SK-N-SH (cell line): ENCODE results near the gene ARHGEF7. TPM values are rescaled to one million over a fixed set of nuclear protein-coding genes. Genes with fewer than 3 reads are reported as not detected.
A peak's percentile ranks its signal among the peaks of the same experiment; 100 is the strongest.

Experiments used
- CTCF ChIA-PET: fragments of 300-600, 350-600 bp; formaldehyde crosslinking; extraction: SDS; loops from one replicate; lab custom pipeline; 2021; lab: Yijun Ruan, JAX
- POLR2A ChIA-PET: fragments of 350-600 bp; sonication (Branson Sonifier 250); formaldehyde crosslinking; extraction: SDS; loops from one replicate; lab custom pipeline; 2020; ENCODE audit warnings: antibody characterized with exemption, inconsistent platforms; lab: Yijun Ruan, JAX
- DNase-seq: peaks from one replicate; pipeline ENCODE4 v3.0.0; 2012
- H2AFZ ChIP-seq: fragments of 200-600 bp; sonication (generic); 2 replicates; pipeline ENCODE4 v1.8.1; 2016; ENCODE audit warnings: antibody characterized with exemption, mild to moderate bottlenecking, low read depth
- H3F3A ChIP-seq: fragments of 200-600 bp; sonication (generic); replicated peaks from 2 replicates; pipeline ENCODE3; 2016; ENCODE audit warnings: antibody characterized with exemption, mild to moderate bottlenecking; ENCODE audit not compliant: insufficient read depth
- H3K27ac ChIP-seq, 2 experiments: fragments of 200-500 bp in 1 of 2; fragments of 200-600 bp in 1 of 2; sonication (Bioruptor generic) in 1 of 2; sonication (generic), shearing (Covaris generic) in 1 of 2; 2 replicates each; pipeline versions ENCODE4 v1.5.1 to v1.6.1; 2014 to 2016; ENCODE audit warnings: low read depth in 2 of 2, inconsistent platforms in 1 of 2, low read length in 1 of 2, mild to moderate bottlenecking in 1 of 2, mixed read lengths in 1 of 2
- H3K27me3 ChIP-seq: fragments of 200-600 bp; sonication (generic), shearing (Covaris generic); 2 replicates; pipeline ENCODE4 v1.6.1; 2016; ENCODE audit warnings: mixed run types; ENCODE audit not compliant: insufficient read depth
- H3K36me3 ChIP-seq, 2 experiments: fragments of 200-500 bp in 1 of 2; fragments of 200-600 bp in 1 of 2; sonication (Bioruptor generic) in 1 of 2; sonication (generic) in 1 of 2; replicated peaks in 1 of 2; 2 replicates each; pipeline versions ENCODE3 to v1.5.1; 2014 to 2016; ENCODE audit warnings: low read length in 1 of 2, mild to moderate bottlenecking in 1 of 2; ENCODE audit not compliant: insufficient read depth in 2 of 2, control insufficient read depth in 1 of 2
- H3K4me1 ChIP-seq, 2 experiments: fragments of 200-500 bp in 1 of 2; fragments of 200-600 bp in 1 of 2; sonication (Bioruptor generic) in 1 of 2; sonication (generic), shearing (Covaris generic) in 1 of 2; 2 replicates each; pipeline versions ENCODE4 v1.5.1 to v1.6.1; 2014 to 2016; ENCODE audit warnings: low read depth in 1 of 2, low read length in 1 of 2, mixed run types in 1 of 2; ENCODE audit not compliant: insufficient read depth in 2 of 2, control insufficient read depth in 1 of 2
- H3K4me2 ChIP-seq: fragments of 200-600 bp; sonication (generic), shearing (Covaris generic); 2 replicates; pipeline ENCODE4 v1.6.1; 2017; ENCODE audit warnings: mixed run types
- H3K4me3 ChIP-seq, 2 experiments: fragments of 200-500 bp in 1 of 2; fragments of 200-600 bp in 1 of 2; sonication (Bioruptor generic) in 1 of 2; sonication (generic), shearing (Covaris generic) in 1 of 2; 2 replicates each; pipeline versions ENCODE4 v1.5.1 to v1.8.1; 2014 to 2016; ENCODE audit warnings: low read depth in 2 of 2, inconsistent platforms in 1 of 2, low read length in 1 of 2, mild to moderate bottlenecking in 1 of 2, mixed read lengths in 1 of 2, moderate library complexity in 1 of 2
- H3K79me2 ChIP-seq: fragments of 200-600 bp; sonication (generic); 2 replicates; pipeline ENCODE4 v1.8.1; 2017; ENCODE audit warnings: mild to moderate bottlenecking; ENCODE audit not compliant: insufficient read depth
- H3K9ac ChIP-seq: fragments of 200-600 bp; sonication (generic); 2 replicates; pipeline ENCODE4 v1.6.1; 2017; ENCODE audit warnings: mixed run types
- H3K9me2 ChIP-seq: fragments of 200-600 bp; sonication (generic); 2 replicates; pipeline ENCODE4 v1.6.1; 2017; ENCODE audit warnings: mixed run types
- H3K9me3 ChIP-seq: fragments of 200-600 bp; sonication (generic); 2 replicates; pipeline ENCODE4 v1.6.1; 2017; ENCODE audit warnings: mixed run types, mild to moderate bottlenecking, moderate library complexity
- H4K20me1 ChIP-seq: fragments of 200-600 bp; sonication (generic); 2 replicates; pipeline ENCODE4 v1.6.1; 2017; ENCODE audit warnings: mild to moderate bottlenecking, mixed run types; ENCODE audit not compliant: insufficient read depth
- CTCF ChIP-seq: fragments of 200-600 bp; sonication (generic); IDR thresholded peaks from 2 replicates; pipeline ENCODE4 v1.6.1; 2017; ENCODE audit warnings: antibody characterized with exemption, mild to moderate bottlenecking, moderate library complexity
- ELF1 ChIP-seq: IDR thresholded peaks from 2 replicates; pipeline ENCODE4 v1.4.0; 2012
- EP300 ChIP-seq, 2 experiments: IDR thresholded peaks; 2 replicates each; pipeline versions ENCODE4 v1.4.0 to v1.6.1; 2012; ENCODE audit warnings: borderline replicate concordance in 1 of 2, low read depth in 1 of 2, low read length in 1 of 2
- FOSL2 ChIP-seq: IDR thresholded peaks from 2 replicates; pipeline ENCODE4 v1.4.0; 2012; ENCODE audit warnings: low read depth, mild to moderate bottlenecking, moderate library complexity, borderline replicate concordance
- GABPA ChIP-seq: IDR thresholded peaks from 2 replicates; pipeline ENCODE4 v1.4.0; 2012; ENCODE audit warnings: low read depth, mild to moderate bottlenecking
- MXI1 ChIP-seq: IDR thresholded peaks from 2 replicates; pipeline ENCODE4 v1.6.1; 2012; ENCODE audit warnings: mild to moderate bottlenecking, low read depth, low read length, improper control_type of control experiment
- NFIC ChIP-seq: IDR thresholded peaks from 2 replicates; pipeline ENCODE4 v1.4.0; 2012; ENCODE audit warnings: borderline replicate concordance
- PBX3 ChIP-seq: IDR thresholded peaks from 2 replicates; pipeline ENCODE4; 2012
- POLR2AphosphoS5 ChIP-seq: IDR thresholded peaks from 2 replicates; pipeline ENCODE4 v1.6.1; 2012; ENCODE audit warnings: low read depth, low read length
- REST ChIP-seq: IDR thresholded peaks from 2 replicates; pipeline ENCODE4 v1.6.1; 2012; ENCODE audit warnings: mild to moderate bottlenecking, low read depth, low read length, moderate library complexity
- RXRA ChIP-seq: IDR thresholded peaks from 2 replicates; pipeline ENCODE4 v1.4.0; 2012; ENCODE audit warnings: low read depth, mild to moderate bottlenecking, borderline replicate concordance
- SIN3A ChIP-seq: IDR thresholded peaks from 2 replicates; pipeline ENCODE4 v1.6.1; 2012; ENCODE audit warnings: low read depth, mild to moderate bottlenecking, low read length, moderate library complexity, borderline replicate concordance
- TEAD4 ChIP-seq: IDR thresholded peaks from 2 replicates; pipeline ENCODE4 v1.4.0; 2012; ENCODE audit warnings: mild to moderate bottlenecking, borderline replicate concordance; ENCODE audit not compliant: insufficient read depth
- YY1 ChIP-seq: IDR thresholded peaks from 2 replicates; pipeline ENCODE4 v1.4.0; 2012; ENCODE audit warnings: low read depth, mild to moderate bottlenecking
- WGBS: methylation state at CpG from one replicate; pipeline ENCODE4 v1.1.6; 2017; ENCODE audit warnings: low lambda C conversion rate; 5-methylcytosine and 5-hydroxymethylcytosine counted together
- polyA plus RNA-seq, 3 experiments: library from polyadenylated mRNA; depleted of rRNA; stranded (reverse); fragments of >200 nt; gene quantifications; 2 replicates each; pipeline ENCODE4 v1.2.3, GENCODE V29; 2012

The ARHGEF7 gene
- polyA plus RNA-seq, 1 of the 3 experiments (the other 2 are of a cell fraction) = 21.6 TPM

DNA sequence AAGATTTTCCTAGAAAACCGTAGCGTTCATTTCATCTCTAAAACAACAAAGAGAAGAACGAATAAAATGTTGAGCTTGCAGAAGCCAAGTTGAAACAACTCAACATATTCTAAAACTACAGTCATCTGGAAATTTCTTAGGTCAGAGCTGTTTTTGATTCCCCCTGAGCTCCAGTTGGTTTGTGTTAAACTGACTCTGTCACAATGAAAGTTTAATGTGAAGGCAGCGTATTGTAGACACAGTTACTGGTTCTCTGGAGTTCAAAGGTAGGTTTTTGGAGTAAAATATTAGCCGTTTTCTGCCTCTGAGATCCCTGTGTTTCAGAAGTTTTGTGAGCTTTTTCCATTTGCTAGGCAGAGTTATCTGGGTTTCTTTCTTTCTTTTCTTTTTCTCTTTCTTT lies 2.2 kb downstream of the ARHGEF7 start:
- H3K36me3 ChIP-seq = no peaks in the 10 kb centered on the region
- TF ChIP-seq CTCF (no peak), PBX3 (no peak), TEAD4 (no peak), ELF1 (no peak), NFIC (no peak), GABPA (no peak), POLR2AphosphoS5 (no peak), YY1 (no peak), SIN3A (no peak), FOSL2 (no peak), EP300 (IDR thresholded peaks at IDR 0.05; ENCODE audit: borderline replicate concordance in 1 of 2, low read depth in 1 of 2, low read length in 1 of 2) (no peak), RXRA (no peak), REST (no peak), MXI1 (no peak)
- TF ChIP-seq, all 33 proteins: peak for 0
- Histone ChIP-seq H3K79me2 (no peaks in the 10 kb centered on the region), H3K9ac (no peak overlapping the region), H3K9me3 (no peaks in the 10 kb centered on the region), H3K4me1 (peaks cover 0 to 32% of the 10 kb centered on the region in 2 experiments; a peak in 2 of 4 replicates), H3K9me2 (no peaks in the 10 kb centered on the region), H3F3A (no peaks in the 10 kb centered on the region), H3K4me2 (no peak overlapping the region), H3K27me3 (peaks cover 52% of the 10 kb centered on the region), H3K27ac (peak overlapping the region in 1 of 2 experiments; percentile 17; a peak in 2 of 4 replicates), H4K20me1 (no peaks in the 10 kb centered on the region), H3K4me3 (no peak overlapping the region), H2AFZ (no peak overlapping the region)
- POLR2A ChIA-PET = no interaction called here
- 93% methylated on average over 5 of the region's 5 CpGs for WGBS
- CTCF ChIA-PET = interaction anchor here (1.6 kb wide), 1 partner anchor 49 kb away, joined by 7 read pairs; no protein-coding TSS in a partner anchor
- no peak for DNase-seq
